ENCODE measurements around the gene NDUFB4. TPM values are rescaled to one million over a fixed set of nuclear protein-coding genes. Genes with fewer than 3 reads are reported as not detected.

The NDUFB4 gene
- total and polyA plus RNA-seq, 9 of the 15 experiments (the other 6 are each of a cell fraction or from before 2014, with no cell fraction given), result 124 to 670 (median 227) TPM

DNA sequence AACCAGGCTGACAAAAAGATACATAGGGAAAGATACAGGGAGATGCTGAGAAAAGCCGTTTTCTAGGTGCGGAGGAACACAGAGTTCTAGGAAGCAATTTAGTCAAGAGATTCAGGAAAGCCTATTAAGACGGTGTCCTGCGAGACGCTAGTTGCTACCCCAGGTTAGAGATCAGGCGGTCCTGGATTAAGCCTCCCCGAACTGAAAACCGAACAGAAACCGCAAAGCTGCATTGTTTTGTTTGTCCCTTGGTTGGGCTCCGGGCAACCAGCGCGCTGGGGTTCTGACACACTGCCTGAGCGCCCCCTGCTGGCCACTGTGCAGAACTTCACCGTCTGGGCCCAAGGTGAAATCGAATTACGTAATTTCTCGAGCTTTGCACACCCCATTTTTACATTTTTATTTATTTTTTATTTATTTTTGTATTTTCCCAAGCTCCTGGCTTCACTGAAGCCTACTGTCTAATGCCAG, 37.3 kb upstream of the NDUFB4 start (continued):
- TF ChIP-seq TCF7L2 (IDR thresholded peaks at IDR 0.05; ENCODE audit: low read depth, low read length) (no peak), L3MBTL2 (IDR thresholded peaks at IDR 0.05) (no peak), ZC3H8 (IDR thresholded peaks at IDR 0.05) (no peak), SLC30A9 (CRISPR knock-in tag; IDR thresholded peaks at IDR 0.05) (no peak), PTTG1 (tag; IDR thresholded peaks at IDR 0.05; ENCODE audit: low read depth) (no peak), ZNF589 (CRISPR knock-in tag; IDR thresholded peaks at IDR 0.05; ENCODE audit: low read depth) (no peak), RBM22 (IDR thresholded peaks at IDR 0.05; ENCODE audit: low read depth, low read length, poor library complexity, severe bottlenecking) (no peak), EP300 (IDR thresholded peaks at IDR 0.05; ENCODE audit: low read length) (no peak), ZNF431 (CRISPR knock-in tag; IDR thresholded peaks at IDR 0.05) (no peak), SMAD1 (IDR thresholded peaks at IDR 0.05; ENCODE audit: low read depth, low read length, partially characterized antibody) (peak; percentile 61), RBM17 (IDR thresholded peaks at IDR 0.05; ENCODE audit: borderline replicate concordance, low read depth, low read length) (no peak), HMGN3 (IDR thresholded peaks at IDR 0.05; ENCODE audit: borderline replicate concordance, extremely low read depth, insufficient read length, low read depth, low read length) (no peak)
- TF ChIP-seq, protein P1, sequence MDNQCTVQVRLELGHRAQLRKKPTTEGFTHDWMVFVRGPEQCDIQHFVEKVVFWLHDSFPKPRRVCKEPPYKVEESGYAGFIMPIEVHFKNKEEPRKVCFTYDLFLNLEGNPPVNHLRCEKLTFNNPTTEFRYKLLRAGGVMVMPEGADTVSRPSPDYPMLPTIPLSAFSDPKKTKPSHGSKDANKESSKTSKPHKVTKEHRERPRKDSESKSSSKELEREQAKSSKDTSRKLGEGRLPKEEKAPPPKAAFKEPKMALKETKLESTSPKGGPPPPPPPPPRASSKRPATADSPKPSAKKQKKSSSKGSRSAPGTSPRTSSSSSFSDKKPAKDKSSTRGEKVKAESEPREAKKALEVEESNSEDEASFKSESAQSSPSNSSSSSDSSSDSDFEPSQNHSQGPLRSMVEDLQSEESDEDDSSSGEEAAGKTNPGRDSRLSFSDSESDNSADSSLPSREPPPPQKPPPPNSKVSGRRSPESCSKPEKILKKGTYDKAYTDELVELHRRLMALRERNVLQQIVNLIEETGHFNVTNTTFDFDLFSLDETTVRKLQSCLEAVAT (IDR thresholded peaks at IDR 0.05), result peak in 1 of 2 experiments; percentile 76; a peak in 2 of 4 replicates
- TF ChIP-seq, protein P2, sequence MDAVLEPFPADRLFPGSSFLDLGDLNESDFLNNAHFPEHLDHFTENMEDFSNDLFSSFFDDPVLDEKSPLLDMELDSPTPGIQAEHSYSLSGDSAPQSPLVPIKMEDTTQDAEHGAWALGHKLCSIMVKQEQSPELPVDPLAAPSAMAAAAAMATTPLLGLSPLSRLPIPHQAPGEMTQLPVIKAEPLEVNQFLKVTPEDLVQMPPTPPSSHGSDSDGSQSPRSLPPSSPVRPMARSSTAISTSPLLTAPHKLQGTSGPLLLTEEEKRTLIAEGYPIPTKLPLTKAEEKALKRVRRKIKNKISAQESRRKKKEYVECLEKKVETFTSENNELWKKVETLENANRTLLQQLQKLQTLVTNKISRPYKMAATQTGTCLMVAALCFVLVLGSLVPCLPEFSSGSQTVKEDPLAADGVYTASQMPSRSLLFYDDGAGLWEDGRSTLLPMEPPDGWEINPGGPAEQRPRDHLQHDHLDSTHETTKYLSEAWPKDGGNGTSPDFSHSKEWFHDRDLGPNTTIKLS (IDR thresholded peaks at IDR 0.05; ENCODE audit: borderline replicate concordance, low read depth), result no peak
- TF ChIP-seq, protein P3, sequence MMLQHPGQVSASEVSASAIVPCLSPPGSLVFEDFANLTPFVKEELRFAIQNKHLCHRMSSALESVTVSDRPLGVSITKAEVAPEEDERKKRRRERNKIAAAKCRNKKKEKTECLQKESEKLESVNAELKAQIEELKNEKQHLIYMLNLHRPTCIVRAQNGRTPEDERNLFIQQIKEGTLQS (IDR thresholded peaks at IDR 0.05), result peak; percentile 38; the same call in 1 of the 2 replicates
- TF ChIP-seq, protein P3 (CRISPR knock-in tag; conservative IDR thresholded peaks at IDR 0.05), result no peak
- TF ChIP-seq, protein P4, sequence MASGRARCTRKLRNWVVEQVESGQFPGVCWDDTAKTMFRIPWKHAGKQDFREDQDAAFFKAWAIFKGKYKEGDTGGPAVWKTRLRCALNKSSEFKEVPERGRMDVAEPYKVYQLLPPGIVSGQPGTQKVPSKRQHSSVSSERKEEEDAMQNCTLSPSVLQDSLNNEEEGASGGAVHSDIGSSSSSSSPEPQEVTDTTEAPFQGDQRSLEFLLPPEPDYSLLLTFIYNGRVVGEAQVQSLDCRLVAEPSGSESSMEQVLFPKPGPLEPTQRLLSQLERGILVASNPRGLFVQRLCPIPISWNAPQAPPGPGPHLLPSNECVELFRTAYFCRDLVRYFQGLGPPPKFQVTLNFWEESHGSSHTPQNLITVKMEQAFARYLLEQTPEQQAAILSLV (tag; IDR thresholded peaks at IDR 0.05), result no peak
- TF ChIP-seq, protein P5, sequence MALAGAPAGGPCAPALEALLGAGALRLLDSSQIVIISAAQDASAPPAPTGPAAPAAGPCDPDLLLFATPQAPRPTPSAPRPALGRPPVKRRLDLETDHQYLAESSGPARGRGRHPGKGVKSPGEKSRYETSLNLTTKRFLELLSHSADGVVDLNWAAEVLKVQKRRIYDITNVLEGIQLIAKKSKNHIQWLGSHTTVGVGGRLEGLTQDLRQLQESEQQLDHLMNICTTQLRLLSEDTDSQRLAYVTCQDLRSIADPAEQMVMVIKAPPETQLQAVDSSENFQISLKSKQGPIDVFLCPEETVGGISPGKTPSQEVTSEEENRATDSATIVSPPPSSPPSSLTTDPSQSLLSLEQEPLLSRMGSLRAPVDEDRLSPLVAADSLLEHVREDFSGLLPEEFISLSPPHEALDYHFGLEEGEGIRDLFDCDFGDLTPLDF (CRISPR knock-in tag; IDR thresholded peaks at IDR 0.05), result no peak
- TF ChIP-seq, protein P6, sequence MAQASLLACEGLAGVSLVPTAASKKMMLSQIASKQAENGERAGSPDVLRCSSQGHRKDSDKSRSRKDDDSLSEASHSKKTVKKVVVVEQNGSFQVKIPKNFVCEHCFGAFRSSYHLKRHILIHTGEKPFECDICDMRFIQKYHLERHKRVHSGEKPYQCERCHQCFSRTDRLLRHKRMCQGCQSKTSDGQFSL (CRISPR knock-in tag; IDR thresholded peaks at IDR 0.05), result no peak
- TF ChIP-seq, protein P6 (tag; IDR thresholded peaks at IDR 0.05), result no peak
- TF ChIP-seq, protein P7, sequence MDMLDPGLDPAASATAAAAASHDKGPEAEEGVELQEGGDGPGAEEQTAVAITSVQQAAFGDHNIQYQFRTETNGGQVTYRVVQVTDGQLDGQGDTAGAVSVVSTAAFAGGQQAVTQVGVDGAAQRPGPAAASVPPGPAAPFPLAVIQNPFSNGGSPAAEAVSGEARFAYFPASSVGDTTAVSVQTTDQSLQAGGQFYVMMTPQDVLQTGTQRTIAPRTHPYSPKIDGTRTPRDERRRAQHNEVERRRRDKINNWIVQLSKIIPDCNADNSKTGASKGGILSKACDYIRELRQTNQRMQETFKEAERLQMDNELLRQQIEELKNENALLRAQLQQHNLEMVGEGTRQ (CRISPR knock-in tag; IDR thresholded peaks at IDR 0.05), result no peak

Measured in K562 (cell line).